ENCODE measurements around the gene NDUFV3.

GRCh38 chr21:42844411-42845113 is 48.5 kb upstream of the NDUFV3 start:
- TF ChIP-seq CTCF (IDR thresholded peaks at IDR 0.05; ENCODE audit: low read depth, low read length, poor library complexity, severe bottlenecking) (no peak), EZH2phosphoT487 (IDR thresholded peaks at IDR 0.05; ENCODE audit: borderline replicate concordance, low read length) (no peak)
